ENCODE data around the gene FAM236C.
"Not testable (repeated sequence)": the region's sequence is repeated elsewhere in the genome, so short reads cannot be mapped to it uniquely, and the experiment has no call there.

FAM236C gene

GRCh38 chrX:72912315-72912714 is at the start of gene FAM236C:
Gene FAM236C, plus strand, starts transcription at chrX:72912615. Its CDS starts 100 bp downstream, at chrX:72912715.
- not testable (repeated sequence) for DNase-seq

GRCh38 chrX:72882898-72883297 is 29.5 kb upstream of the FAM236C start:
- DNase-seq = not testable (repeated sequence)

- DNase-seq = not testable (repeated sequence)
These were observed 22.7 kb upstream of the FAM236C start for GRCh38 chrX:72889740-72890139.

GRCh38 chrX:72916096-72916495 is 3.7 kb downstream of the FAM236C start:
- DNase-seq = not testable (repeated sequence)

- DNase-seq = not testable (repeated sequence)
These were observed 19.9 kb downstream of the FAM236C start for GRCh38 chrX:72932283-72932682.

GRCh38 chrX:72936455-72936854 is 24.0 kb downstream of the FAM236C start:
- not testable (repeated sequence) for DNase-seq

- not testable (repeated sequence) for DNase-seq
These were observed 24.6 kb downstream of the FAM236C start for GRCh38 chrX:72936882-72937455.

GRCh38 chrX:72937906-72938305 is 25.5 kb downstream of the FAM236C start, which contains the start of gene FAM236A:
Gene FAM236A, plus strand, starts transcription at chrX:72938206. Its CDS starts 57 bp downstream, at chrX:72938263.
- not testable (repeated sequence) for DNase-seq

DNA sequence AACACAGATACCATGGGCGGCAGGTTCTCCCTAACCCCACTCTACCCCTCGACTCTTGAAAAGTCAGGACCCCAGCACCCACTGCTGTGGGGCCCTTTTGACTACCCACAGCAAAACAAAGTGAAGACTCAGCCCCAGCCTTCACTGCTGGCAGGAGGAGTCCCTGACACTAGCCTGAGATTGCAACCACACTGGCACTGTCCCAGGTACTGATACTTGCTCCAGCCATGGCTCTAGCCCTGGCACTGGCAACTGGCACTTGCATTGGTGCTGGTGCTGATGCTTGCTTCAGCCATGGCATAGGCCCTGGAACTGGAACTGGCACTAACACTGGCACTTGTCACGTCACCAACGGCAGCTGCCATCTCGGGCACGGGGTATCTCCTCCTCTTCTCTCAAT is 29.9 kb downstream of the FAM236C start:
- DNase-seq = not testable (repeated sequence)

DNA sequence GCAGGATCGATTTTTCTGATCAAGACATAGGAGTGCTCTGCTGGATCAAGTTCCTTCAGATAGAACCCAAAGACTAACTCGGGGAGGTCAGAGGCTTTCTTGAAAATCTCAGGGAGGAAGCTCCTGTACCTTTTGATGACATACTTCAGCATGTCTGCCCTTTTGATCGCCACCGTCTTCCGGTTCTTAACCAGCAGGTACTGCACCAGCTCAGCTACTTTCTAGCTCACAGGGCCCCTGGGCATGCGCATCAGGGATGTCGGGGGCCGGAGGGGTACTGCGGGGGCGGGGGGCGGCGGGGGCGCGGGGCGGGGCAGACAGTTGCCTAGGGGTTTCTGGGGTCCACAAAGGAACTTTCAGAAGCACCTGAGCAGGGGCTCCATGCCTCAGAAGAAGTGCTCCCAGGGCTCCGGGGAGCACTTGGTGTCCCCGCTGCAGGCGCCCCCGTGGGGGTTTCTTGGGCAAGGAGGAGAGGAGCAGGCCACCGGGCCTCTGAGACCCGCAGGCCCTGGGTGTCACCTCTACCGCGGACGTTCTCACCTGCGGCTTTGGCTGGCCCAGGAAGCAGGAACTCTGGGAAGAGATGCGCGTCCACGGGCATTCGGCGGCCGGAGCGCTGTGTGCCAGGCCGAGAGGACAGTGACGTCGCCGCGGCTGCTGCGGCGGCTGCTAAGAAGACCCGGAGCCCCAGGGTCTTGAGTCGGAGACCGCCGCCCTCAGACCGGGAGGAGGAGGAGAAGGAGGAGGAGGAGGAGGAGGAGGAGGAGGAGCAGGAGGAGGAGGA is 30.8 kb downstream of the FAM236C start:
- not testable (repeated sequence) for DNase-seq

- not testable (repeated sequence) for DNase-seq
These were observed 31.4 kb downstream of the FAM236C start, which contains the start of gene DMRTC1 for GRCh38 chrX:72943819-72944169. Gene DMRTC1, minus strand, starts transcription at chrX:72943837. Its CDS starts 68,143 bp downstream, at chrX:72875694.

- DNase-seq = not testable (repeated sequence)
These were observed 47.6 kb downstream of the FAM236C start for GRCh38 chrX:72959971-72960370.

Measured in activated CD4-positive, CD25-positive, alpha-beta regulatory T cell treated with anti-CD3 and anti-CD28 coated beads, Interleukin-2, amount 50 U/mL, for 72 hours (primary cell).